IMR-90 (cell line): ENCODE measurements around the gene TRPM1. TPM values are rescaled to one million over a fixed set of nuclear protein-coding genes. Genes with fewer than 3 reads are reported as not detected.

Source experiments
- ATAC-seq: fragments of 200-7000 bp; cut with Tn5 transposase; 2 replicates; pipeline ENCODE4 v1.9.1; 2020; ENCODE audit warnings: low read depth, mild to moderate bottlenecking, moderate library complexity
- BruUV-seq: library from RNA; stranded (reverse); fragments of 400-500 nt; replicated peaks from 2 replicates; lab custom pipeline; 2021; lab: Mats Ljungman, UMichigan
- CTCF ChIA-PET: fragments of 300-600 bp; formaldehyde crosslinking; extraction: SDS; loops from one replicate; lab custom pipeline; 2021; ENCODE audit warnings: antibody characterized with exemption; lab: Yijun Ruan, JAX
- POLR2A ChIA-PET: fragments of 300-600 bp; sonication (Branson Sonifier 250); formaldehyde crosslinking; loops from one replicate; lab custom pipeline; 2022; ENCODE audit warnings: antibody characterized with exemption; ENCODE audit not compliant: unreplicated experiment; lab: Charles Lee
- DNase-seq: peaks from one replicate; pipeline ENCODE4 v3.0.0; 2013
- H2AFZ ChIP-seq: replicated peaks from 2 replicates; pipeline ENCODE3; 2013; ENCODE audit warnings: low read length, mild to moderate bottlenecking; ENCODE audit not compliant: poor library complexity
- H2AK5ac ChIP-seq: 2 replicates; pipeline ENCODE4 v1.6.1; 2013; ENCODE audit warnings: low read depth, low read length, inconsistent platforms
- H2AK9ac ChIP-seq: replicated peaks from 2 replicates; pipeline ENCODE3; 2013; ENCODE audit warnings: mild to moderate bottlenecking, low read depth, low read length, moderate library complexity; ENCODE audit not compliant: poor library complexity
- H2BK120ac ChIP-seq: 2 replicates; pipeline ENCODE4 v1.6.1; 2013; ENCODE audit warnings: low read depth, low read length, inconsistent platforms
- H2BK15ac ChIP-seq: 3 replicates; pipeline ENCODE4 v1.6.1; 2013; ENCODE audit warnings: low read depth, low read length, inconsistent platforms
- H2BK20ac ChIP-seq: 2 replicates; pipeline ENCODE4 v1.6.1; 2013; ENCODE audit warnings: low read depth, mild to moderate bottlenecking, inconsistent platforms, low read length, moderate library complexity
- H2BK5ac ChIP-seq: 2 replicates; pipeline ENCODE4 v1.6.1; 2013; ENCODE audit warnings: mild to moderate bottlenecking, low read depth, low read length, inconsistent platforms; ENCODE audit not compliant: poor library complexity, severe bottlenecking
- H3K14ac ChIP-seq: replicated peaks from 2 replicates; pipeline ENCODE4 v1.6.1; 2013; ENCODE audit warnings: low read depth, low read length, inconsistent platforms
- H3K18ac ChIP-seq: 2 replicates; pipeline ENCODE4 v1.6.1; 2013; ENCODE audit warnings: low read depth, low read length, control low read depth
- H3K23ac ChIP-seq: 2 replicates; pipeline ENCODE4 v1.6.1; 2013; ENCODE audit warnings: low read depth, low read length, inconsistent platforms
- H3K27ac ChIP-seq: 2 replicates; pipeline ENCODE4 v1.5.1; 2013; ENCODE audit warnings: mild to moderate bottlenecking, control low read depth, low read length; ENCODE audit not compliant: insufficient read depth
- H3K27me3 ChIP-seq: 2 replicates; pipeline ENCODE4 v1.6.1; 2013; ENCODE audit warnings: low read length; ENCODE audit not compliant: control insufficient read depth, insufficient read depth
- H3K36me3 ChIP-seq: 2 replicates; pipeline ENCODE4 v1.6.1; 2013; ENCODE audit warnings: low read length, mixed read lengths; ENCODE audit not compliant: control insufficient read depth, insufficient read depth
- H3K4ac ChIP-seq: 2 replicates; pipeline ENCODE4 v1.6.1; 2013; ENCODE audit warnings: low read depth, low read length, inconsistent platforms
- H3K4me1 ChIP-seq: 2 replicates; pipeline ENCODE4 v1.6.1; 2013; ENCODE audit warnings: low read length, mixed read lengths; ENCODE audit not compliant: control insufficient read depth, insufficient read depth
- H3K4me2 ChIP-seq: 2 replicates; pipeline ENCODE4 v1.6.1; 2013; ENCODE audit warnings: low read depth, mild to moderate bottlenecking, control low read depth, low read length, moderate library complexity
- H3K4me3 ChIP-seq: 2 replicates; pipeline ENCODE4 v1.5.1; 2013; ENCODE audit warnings: low read depth, mild to moderate bottlenecking, control low read depth, low read length, moderate library complexity; ENCODE audit not compliant: insufficient read depth
- H3K56ac ChIP-seq: 2 replicates; pipeline ENCODE4 v1.6.1; 2013; ENCODE audit warnings: low read length, inconsistent platforms; ENCODE audit not compliant: insufficient read depth; ENCODE audit errors: extremely low read depth
- H3K79me1 ChIP-seq, 2 experiments: 2 replicates each; pipeline ENCODE4 v1.6.1; 2013; ENCODE audit warnings: low read length in 2 of 2, inconsistent platforms in 1 of 2, low read depth in 1 of 2
- H3K9ac ChIP-seq: 2 replicates; pipeline ENCODE4 v1.6.1; 2013; ENCODE audit warnings: low read depth, low read length, control low read depth
- H3K9me1 ChIP-seq: 2 replicates; pipeline ENCODE4 v1.6.1; 2013; ENCODE audit warnings: low read length, inconsistent platforms; ENCODE audit not compliant: insufficient read depth
- H3K9me3 ChIP-seq: 2 replicates; pipeline ENCODE4 v1.6.1; 2013; ENCODE audit warnings: low read length; ENCODE audit not compliant: control insufficient read depth, insufficient read depth
- H4K20me1 ChIP-seq: 2 replicates; pipeline ENCODE4 v1.6.1; 2013; ENCODE audit warnings: low read length, inconsistent platforms; ENCODE audit not compliant: insufficient read depth
- H4K5ac ChIP-seq: 2 replicates; pipeline ENCODE4 v1.6.1; 2013; ENCODE audit warnings: mild to moderate bottlenecking, low read depth, low read length, control low read depth
- H4K8ac ChIP-seq, 2 experiments: 2 replicates each; pipeline ENCODE4 v1.6.1; 2013; ENCODE audit warnings: low read depth in 2 of 2, low read length in 2 of 2, control low read depth in 1 of 2, inconsistent platforms in 1 of 2
- H4K91ac ChIP-seq: 2 replicates; pipeline ENCODE4 v1.6.1; 2013; ENCODE audit warnings: low read depth, low read length, inconsistent platforms; ENCODE audit not compliant: insufficient read depth
- BHLHE40 ChIP-seq: fragments of 150-350 bp; IDR thresholded peaks from 2 replicates; pipeline ENCODE4 v1.6.1; 2016; ENCODE audit warnings: mild to moderate bottlenecking, low read depth, low read length
- CHD1 ChIP-seq: IDR thresholded peaks from 2 replicates; pipeline ENCODE4 v1.6.1; 2012; ENCODE audit warnings: low read depth, low read length, improper control_type of control experiment
- FOS ChIP-seq: fragments of 150-350 bp; IDR thresholded peaks from 2 replicates; pipeline ENCODE4 v1.6.1; 2016; ENCODE audit warnings: low read depth, low read length
- MAFK ChIP-seq: IDR thresholded peaks from 2 replicates; pipeline ENCODE4 v1.6.1; 2012; ENCODE audit warnings: low read depth, low read length, improper control_type of control experiment
- MXI1 ChIP-seq: IDR thresholded peaks from 2 replicates; pipeline ENCODE4 v1.6.1; 2012; ENCODE audit warnings: low read depth, mild to moderate bottlenecking, low read length, moderate library complexity, borderline replicate concordance
- POLR2A ChIP-seq: IDR thresholded peaks from 2 replicates; pipeline ENCODE4 v1.6.1; 2012; ENCODE audit warnings: mild to moderate bottlenecking, low read depth, low read length
- RAD21 ChIP-seq: IDR thresholded peaks from 2 replicates; pipeline ENCODE4 v1.6.1; 2012; ENCODE audit warnings: low read length, improper control_type of control experiment
- WGBS, 2 experiments: methylation state at CpG; one replicate each; pipeline versions ENCODE4 v1.1.5 to v1.1.7; 2013; ENCODE audit warnings: missing lambda C conversion rate in 2 of 2; ENCODE audit not compliant: insufficient read length in 1 of 2; ENCODE audit errors: extremely low coverage in 2 of 2; 5-methylcytosine and 5-hydroxymethylcytosine counted together
- dilution Hi-C: fragments of 300-500 bp; cut with HindIII; formaldehyde crosslinking; loops from one replicate; pipeline ENCODE4 v1.14.3; 2018; ENCODE audit warnings: low sequenced_read_pairs; ENCODE audit not compliant: unreplicated experiment
- in situ Hi-C: fragments of 300-500 bp; cut with MboI; formaldehyde crosslinking; loops from 3 replicates; pipeline ENCODE4 v1.14.3; 2019; ENCODE audit warnings: low sequenced_read_pairs, inconsistent platforms, mixed read lengths
- intact Hi-C: fragments of 100-400 bp; cut with micrococcal nuclease; formaldehyde crosslinking; loops from 2 replicates; pipeline ENCODE4 v1.10.0; 2022
- polyA plus RNA-seq, 3 experiments: library from polyadenylated mRNA; depleted of rRNA; stranded (reverse); fragments of >200 nt; gene quantifications; 2 replicates each; pipeline ENCODE4 v1.2.3, GENCODE V29; 2012; ENCODE audit warnings: low replicate concordance in 1 of 3
- total RNA-seq: library from RNA; depleted of rRNA; stranded (reverse); fragments of >200 nt; gene quantifications from 2 replicates; pipeline ENCODE4 v1.2.3, GENCODE V29; 2012
- TF ChIP-seq, protein P1 (sequence below): fragments of 150-350 bp; IDR thresholded peaks from 2 replicates; pipeline ENCODE4 v1.6.1; 2016; ENCODE audit warnings: low read depth, mild to moderate bottlenecking, low read length, moderate library complexity, borderline replicate concordance

The TRPM1 gene
- total and polyA plus RNA-seq, 2 of the 4 experiments (the other 2 are of a cell fraction), result not detected

DNA sequence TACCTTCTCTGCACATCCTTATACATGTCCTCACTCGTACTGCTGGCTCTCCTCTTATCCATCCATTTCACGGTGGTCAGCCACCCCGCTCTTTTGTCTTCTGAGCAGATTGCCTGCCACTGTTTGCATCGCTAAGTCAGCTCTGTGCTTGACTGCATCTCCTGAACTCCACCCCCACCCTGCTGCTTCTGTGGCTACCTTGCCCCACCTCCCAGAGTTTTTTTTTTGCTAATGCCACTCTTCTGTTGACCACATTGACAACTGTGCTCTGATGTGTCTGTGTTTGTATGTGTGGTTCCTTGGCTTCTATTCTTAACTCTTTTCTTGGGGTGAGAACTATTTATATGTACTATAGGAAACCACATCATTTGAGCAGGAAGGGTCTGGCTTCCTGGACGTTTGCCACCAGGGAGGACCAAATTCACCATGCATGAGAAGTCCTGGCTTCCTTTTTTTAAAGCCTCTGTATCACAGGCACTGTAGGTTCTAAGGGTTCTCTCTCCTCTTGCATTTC is 97.2 kb downstream of the TRPM1 start:
- peaks cover 2% of the 10 kb centered on the region; the same call in 1 of the 2 replicates for H3K9me1 ChIP-seq
- H3K14ac ChIP-seq, result no peak overlapping the region
- no peak overlapping the region for H2AK9ac ChIP-seq
- no peaks in the 10 kb centered on the region for H4K20me1 ChIP-seq
- no peaks in the 10 kb centered on the region for H3K79me1 ChIP-seq
- in situ Hi-C loops (no loop called here), intact Hi-C loops (no loop called here), dilution Hi-C loops (no loop called here)
- H3K4me3 ChIP-seq, result no peak overlapping the region
- DNase-seq, result no peak
- H2BK120ac ChIP-seq, result no peak overlapping the region
- peaks cover 8% of the 10 kb centered on the region for H3K27me3 ChIP-seq
- H3K56ac ChIP-seq, result no peak overlapping the region
- H2AK5ac ChIP-seq, result no peak overlapping the region
- BruUV-seq, result no TSS peak
- no peak overlapping the region for H2BK15ac ChIP-seq
- H4K91ac ChIP-seq, result no peak overlapping the region
- H3K18ac ChIP-seq, result no peak overlapping the region
- WGBS, 2 experiments, result 32% methylated on average over 3 of the region's 5 CpGs; no CpG with 5 or more reads in 1 of the 2 experiments
- no peak overlapping the region for H4K8ac ChIP-seq
- H3K23ac ChIP-seq, result no peak overlapping the region
- H4K5ac ChIP-seq, result no peak overlapping the region
- H2AFZ ChIP-seq, result peak overlapping the region; percentile 57
- CTCF ChIA-PET, result interaction anchor here (1.0 kb wide), 1 partner anchor 9 kb away, joined by 6 read pairs; no protein-coding TSS in a partner anchor
- H2BK5ac ChIP-seq, result no peak overlapping the region
- H3K27ac ChIP-seq, result no peak overlapping the region
- H3K4ac ChIP-seq, result no peak overlapping the region
- TF ChIP-seq, protein P1, sequence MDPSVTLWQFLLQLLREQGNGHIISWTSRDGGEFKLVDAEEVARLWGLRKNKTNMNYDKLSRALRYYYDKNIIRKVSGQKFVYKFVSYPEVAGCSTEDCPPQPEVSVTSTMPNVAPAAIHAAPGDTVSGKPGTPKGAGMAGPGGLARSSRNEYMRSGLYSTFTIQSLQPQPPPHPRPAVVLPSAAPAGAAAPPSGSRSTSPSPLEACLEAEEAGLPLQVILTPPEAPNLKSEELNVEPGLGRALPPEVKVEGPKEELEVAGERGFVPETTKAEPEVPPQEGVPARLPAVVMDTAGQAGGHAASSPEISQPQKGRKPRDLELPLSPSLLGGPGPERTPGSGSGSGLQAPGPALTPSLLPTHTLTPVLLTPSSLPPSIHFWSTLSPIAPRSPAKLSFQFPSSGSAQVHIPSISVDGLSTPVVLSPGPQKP, result no peak
- TF ChIP-seq FOS (no peak), RAD21 (no peak), POLR2A (no peak), CHD1 (no peak), BHLHE40 (no peak), MXI1 (no peak), MAFK (no peak)
- H3K36me3 ChIP-seq, result no peaks in the 10 kb centered on the region
- H3K9ac ChIP-seq, result no peak overlapping the region
- H2BK20ac ChIP-seq, result no peak overlapping the region
- peaks cover 2% of the 10 kb centered on the region for H3K4me1 ChIP-seq
- no peaks in the 10 kb centered on the region for H3K9me3 ChIP-seq
- ATAC-seq, result no peak
- H3K4me2 ChIP-seq, result no peak overlapping the region
- POLR2A ChIA-PET, result no interaction called here
